ENCODE measurements around the gene PROCA1. TPM values are rescaled to one million over a fixed set of nuclear protein-coding genes. Genes with fewer than 3 reads are reported as not detected.
A peak's percentile ranks its signal among the peaks of the same experiment; 100 is the strongest.

The PROCA1 gene
- total and polyA plus RNA-seq, 9 of the 15 experiments (the other 6 are each of a cell fraction or from before 2014, with no cell fraction given) = 0.78 to 16.2 (median 5.6) TPM

- BruUV-seq (replicated peaks) = TSS peak; percentile 65
- H3K27ac ChIP-seq (ENCODE audit: extremely low read depth, low read depth, low read length) = peak overlapping the region; percentile 95
- WGBS (ENCODE audit: insufficient coverage, low coverage, missing lambda C conversion rate) = 1% methylated on average over 20 of the region's 20 CpGs
- POLR2A ChIA-PET = interaction anchor here (0.5 to 11.1 kb wide), 31 partner anchors 10 to 569 kb away, joined by 3 to 367 read pairs (median 4); partner anchors contain the start of genes BLTP2, FAM222B, NUFIP2 and PHF12
- H3K36me3 ChIP-seq (ENCODE audit: control insufficient read depth, insufficient read depth, low read length) = peaks cover 54% of the 10 kb centered on the region
- FAIRE-seq (peak; percentile 81), DNase-seq (ENCODE audit: extremely low read depth in 1 of 4, low spot score in 3 of 4) (peak in 3 of 4 experiments; percentile 29 to 83 (median 52)), ATAC-seq (peak; percentile 10)
- H3K27me3 ChIP-seq (ENCODE audit: control insufficient read depth in 2 of 2, insufficient read depth in 2 of 2, low read length in 2 of 2) = no peaks in the 10 kb centered on the region
- no peaks in the 10 kb centered on the region for H3K9me3 ChIP-seq (replicated peaks; ENCODE audit: control insufficient read depth, insufficient read depth, low read depth, low read length)
- peak overlapping the region; percentile 96 to 100 for H3K9ac ChIP-seq (ENCODE audit: insufficient read depth in 1 of 2, low read depth in 2 of 2, low read length in 2 of 2)
- intact Hi-C loops (cut with micrococcal nuclease) = loop anchor here (5.0 to 10.0 kb wide), 5 partner anchors 87 to 390 kb away; partner anchors contain the start of gene SPAG5
- H3K9me1 ChIP-seq (ENCODE audit: control insufficient read depth, insufficient read depth, low read length) = no peaks in the 10 kb centered on the region
- H2AFZ ChIP-seq (ENCODE audit: low read depth, low read length) = peak overlapping the region; percentile 58
- H3K79me2 ChIP-seq (ENCODE audit: control insufficient read depth, insufficient read depth, low read length) = peaks cover 68% of the 10 kb centered on the region
- peak overlapping the region; percentile 99 for H3K4me2 ChIP-seq (ENCODE audit: insufficient read depth, low read length)
- in situ Hi-C loops (cut with MboI) = no loop called here
- H4K20me1 ChIP-seq (replicated peaks; ENCODE audit: control insufficient read depth, insufficient read depth, low read length) = peaks cover 45% of the 10 kb centered on the region
- peak overlapping the region; percentile 83 for H3K4me3 ChIP-seq
- CTCF ChIA-PET (ENCODE audit: low intra/inter-chr PET ratio) = interaction anchor here (3.9 kb wide), 1 partner anchor 25 kb away, joined by 117 read pairs; no protein-coding TSS in a partner anchor
- peaks cover 52 to 66% of the 10 kb centered on the region in 2 experiments for H3K4me1 ChIP-seq (replicated peaks in 1 of 2; ENCODE audit: control insufficient read depth in 2 of 2, insufficient read depth in 2 of 2, low read length in 2 of 2)
- TF ChIP-seq MTF1 (CRISPR knock-in tag; IDR thresholded peaks at IDR 0.05; ENCODE audit: borderline replicate concordance) (no peak), SIRT6 (IDR thresholded peaks at IDR 0.05; ENCODE audit: low read depth, low read length) (no peak), MLLT1 (IDR thresholded peaks at IDR 0.05) (peak in 1 of 2 experiments; percentile 27; a peak in 2 of 4 replicates), ZNF740 (CRISPR knock-in tag; IDR thresholded peaks at IDR 0.05) (no peak), ZNF740 (tag; IDR thresholded peaks at IDR 0.05) (no peak), MTA3 (IDR thresholded peaks at IDR 0.05; ENCODE audit: borderline replicate concordance) (no peak), ZNF224 (CRISPR knock-in tag; IDR thresholded peaks at IDR 0.05) (no peak), CEBPG (CRISPR knock-in tag; IDR thresholded peaks at IDR 0.05) (no peak), CEBPG (tag; conservative IDR thresholded peaks at IDR 0.05 in 1 of 2, IDR thresholded peaks at IDR 0.05 in 1 of 2) (no peak), HDAC8 (tag; IDR thresholded peaks at IDR 0.05) (no peak), ZFP30 (CRISPR knock-in tag; IDR thresholded peaks at IDR 0.05; ENCODE audit: borderline replicate concordance) (no peak), CHCHD3 (CRISPR knock-in tag; IDR thresholded peaks at IDR 0.05) (no peak), LCOR (CRISPR knock-in tag; IDR thresholded peaks at IDR 0.05) (no peak), SUPT5H (IDR thresholded peaks at IDR 0.05) (peak; percentile 77), DMBX1 (CRISPR knock-in tag; IDR thresholded peaks at IDR 0.05; ENCODE audit: borderline replicate concordance) (no peak), ZFP1 (CRISPR knock-in tag; IDR thresholded peaks at IDR 0.05) (no peak), ATF7 (IDR thresholded peaks at IDR 0.05) (peak; percentile 80), HDAC1 (IDR thresholded peaks at IDR 0.05) (peak in 1 of 2 experiments; percentile 21; a peak in 2 of 4 replicates), FOXA1 (IDR thresholded peaks at IDR 0.05; ENCODE audit: borderline replicate concordance) (no peak), IRF9 (tag; IDR thresholded peaks at IDR 0.05) (no peak)
Observed at GRCh38 chr17:28725166-28725659, 13.5 kb upstream of the PROCA1 start.
